Measurements from ENCODE around the gene JAZF1. TPM values are rescaled to one million over a fixed set of nuclear protein-coding genes. Genes with fewer than 3 reads are reported as not detected.
"Not testable (repeated sequence)": the region's sequence is repeated elsewhere in the genome, so short reads cannot be mapped to it uniquely, and the experiment has no call there.

Gene JAZF1
- total RNA-seq, 4 donors from 2014 or later = 27.8 to 36.5 (median 30.5) TPM

- no peak overlapping the region for H3K27ac ChIP-seq
- no peaks in the 10 kb centered on the region for H3K27me3 ChIP-seq
- TF ChIP-seq POLR2AphosphoS5 (IDR thresholded peaks at IDR 0.05) = no peak
- TF ChIP-seq EP300 (IDR thresholded peaks at IDR 0.05) = no peak
- no peak for TF ChIP-seq POLR2A (IDR thresholded peaks at IDR 0.05)
- TF ChIP-seq, protein P1, sequence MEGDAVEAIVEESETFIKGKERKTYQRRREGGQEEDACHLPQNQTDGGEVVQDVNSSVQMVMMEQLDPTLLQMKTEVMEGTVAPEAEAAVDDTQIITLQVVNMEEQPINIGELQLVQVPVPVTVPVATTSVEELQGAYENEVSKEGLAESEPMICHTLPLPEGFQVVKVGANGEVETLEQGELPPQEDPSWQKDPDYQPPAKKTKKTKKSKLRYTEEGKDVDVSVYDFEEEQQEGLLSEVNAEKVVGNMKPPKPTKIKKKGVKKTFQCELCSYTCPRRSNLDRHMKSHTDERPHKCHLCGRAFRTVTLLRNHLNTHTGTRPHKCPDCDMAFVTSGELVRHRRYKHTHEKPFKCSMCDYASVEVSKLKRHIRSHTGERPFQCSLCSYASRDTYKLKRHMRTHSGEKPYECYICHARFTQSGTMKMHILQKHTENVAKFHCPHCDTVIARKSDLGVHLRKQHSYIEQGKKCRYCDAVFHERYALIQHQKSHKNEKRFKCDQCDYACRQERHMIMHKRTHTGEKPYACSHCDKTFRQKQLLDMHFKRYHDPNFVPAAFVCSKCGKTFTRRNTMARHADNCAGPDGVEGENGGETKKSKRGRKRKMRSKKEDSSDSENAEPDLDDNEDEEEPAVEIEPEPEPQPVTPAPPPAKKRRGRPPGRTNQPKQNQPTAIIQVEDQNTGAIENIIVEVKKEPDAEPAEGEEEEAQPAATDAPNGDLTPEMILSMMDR (IDR thresholded peaks at IDR 0.05) = no peak
- ATAC-seq = no peak
- H3K9me3 ChIP-seq = no peaks in the 10 kb centered on the region
- H3K4me1 ChIP-seq = peaks cover 0 to 75% (median 12%) of the 10 kb centered on the region in 3 donors
- WGBS, 2 donors (ENCODE audit: low coverage in 1 of 2) = 79 to 89% methylated on average over 2 to 3 of the region's 4 CpGs
- no peaks in the 10 kb centered on the region for H3K36me3 ChIP-seq
- no peak overlapping the region for H3K4me3 ChIP-seq
These were observed 165.4 kb downstream of the JAZF1 start for GRCh38 chr7:28015169-28015568.

- ATAC-seq, H3K27me3 ChIP-seq, H3K9me3 ChIP-seq, H3K36me3 ChIP-seq, H3K27ac ChIP-seq, H3K4me3 ChIP-seq: not testable (repeated sequence)
- H3K4me1 ChIP-seq = peaks cover 0 to 67% (median 8%) of the 10 kb centered on the region in 3 donors
- 92 to 94% methylated on average over 2 to 4 of the region's 4 CpGs for WGBS, 2 donors (ENCODE audit: low coverage in 1 of 2)
These were observed 166.3 kb downstream of the JAZF1 start for GRCh38 chr7:28014340-28014739.

DNA sequence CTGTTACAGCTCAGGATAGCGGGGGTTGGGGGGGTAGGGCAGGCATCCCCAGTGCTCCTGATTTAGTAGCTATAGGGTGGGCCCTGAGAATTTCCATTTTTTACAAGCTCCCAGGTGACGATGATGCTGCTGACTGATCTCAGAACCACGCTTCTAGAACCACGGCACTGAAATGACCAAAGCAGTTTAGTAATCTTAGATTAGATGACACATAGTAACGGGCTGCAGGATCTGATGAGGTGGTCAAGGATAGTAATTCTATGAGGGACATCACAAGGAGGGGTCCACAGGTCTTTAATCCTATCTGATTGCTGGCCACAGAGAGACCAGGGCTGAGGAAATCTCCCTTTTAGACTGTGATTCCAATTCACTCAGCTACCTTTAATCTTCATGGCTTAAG, 167.2 kb downstream of the JAZF1 start:
- H3K4me3 ChIP-seq = no peak overlapping the region
- H3K4me1 ChIP-seq = peaks cover 0 to 58% (median 0%) of the 10 kb centered on the region in 3 donors
- no peak overlapping the region for H3K27ac ChIP-seq
- TF ChIP-seq, protein P1 (IDR thresholded peaks at IDR 0.05) = no peak
- TF ChIP-seq EP300 (IDR thresholded peaks at IDR 0.05) (no peak), POLR2A (IDR thresholded peaks at IDR 0.05) (no peak)
- ATAC-seq = no peak
- no peaks in the 10 kb centered on the region for H3K27me3 ChIP-seq
- WGBS, 2 donors (ENCODE audit: low coverage in 1 of 2) = 100% methylated on average over 1 of the region's 5 CpGs; no CpG with 5 or more reads in 1 of the 2 donors
- no peaks in the 10 kb centered on the region for H3K9me3 ChIP-seq
- H3K36me3 ChIP-seq = no peaks in the 10 kb centered on the region

GRCh38 chr7:28013019-28013418, 167.6 kb downstream of the JAZF1 start:
- no peak for TF ChIP-seq POLR2AphosphoS5 (IDR thresholded peaks at IDR 0.05)
- peaks cover 0 to 54% (median 0%) of the 10 kb centered on the region in 3 donors for H3K4me1 ChIP-seq
- H3K36me3 ChIP-seq = no peaks in the 10 kb centered on the region
- no peak overlapping the region for H3K27ac ChIP-seq
- H3K4me3 ChIP-seq = no peak overlapping the region
- no peaks in the 10 kb centered on the region for H3K9me3 ChIP-seq
- no CpG with 5 or more reads among the region's 2 CpGs for WGBS, 2 donors (ENCODE audit: low coverage in 1 of 2)
- ATAC-seq = no peak
- no peaks in the 10 kb centered on the region for H3K27me3 ChIP-seq

DNA sequence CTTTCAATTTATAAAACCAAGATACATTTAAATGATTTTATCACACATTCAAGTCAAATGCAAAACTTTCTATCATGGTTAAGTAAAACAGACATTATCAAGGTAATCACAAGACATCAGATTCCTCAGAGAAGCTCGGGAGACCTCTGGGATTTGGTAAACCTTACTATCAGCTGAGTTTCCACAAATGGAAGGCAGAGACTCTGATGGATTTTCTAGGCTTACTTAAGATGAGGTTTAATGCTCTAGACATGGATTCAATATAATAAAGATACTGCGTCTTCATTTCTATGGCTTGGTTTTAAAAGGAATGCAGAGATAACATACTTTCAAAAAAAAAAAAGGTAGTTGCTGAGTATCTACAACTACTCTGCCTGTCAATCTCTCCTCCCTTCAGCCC, 171.7 kb downstream of the JAZF1 start:
- Histone ChIP-seq H3K27me3 (no peaks in the 10 kb centered on the region), H3K36me3 (no peaks in the 10 kb centered on the region), H3K4me3 (no peak overlapping the region), H3K4me1 (peaks cover 0 to 27% (median 0%) of the 10 kb centered on the region in 3 donors), H3K9me3 (no peaks in the 10 kb centered on the region), H3K27ac (no peak overlapping the region)
- ATAC-seq = no peak
- WGBS, 2 donors (ENCODE audit: low coverage in 1 of 2) = 78 to 85% methylated on average over 2 of the region's 2 CpGs
- no peak for TF ChIP-seq EP300 (IDR thresholded peaks at IDR 0.05)
- TF ChIP-seq, protein P1 (IDR thresholded peaks at IDR 0.05) = no peak
- TF ChIP-seq POLR2AphosphoS5 (IDR thresholded peaks at IDR 0.05) = no peak
- no peak for TF ChIP-seq POLR2A (IDR thresholded peaks at IDR 0.05)

DNA sequence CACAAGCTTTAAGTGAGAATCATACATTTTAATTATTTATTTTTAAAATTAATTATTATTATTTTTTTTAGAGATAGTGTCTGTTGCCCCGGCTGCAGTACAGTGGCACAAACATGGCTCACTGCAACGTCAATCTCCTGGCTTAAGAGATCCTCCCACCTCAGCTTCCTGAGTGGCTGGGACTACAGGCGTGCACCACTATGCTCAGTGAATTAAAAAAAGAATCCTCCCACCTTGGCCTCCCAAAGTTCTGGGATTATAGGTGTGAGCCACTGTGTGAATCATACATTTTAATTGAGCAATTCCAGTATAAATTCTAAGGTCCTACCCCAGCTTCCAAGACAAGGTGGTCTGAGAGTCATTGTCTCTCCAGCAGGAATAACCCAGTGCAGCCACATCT, 172.4 kb downstream of the JAZF1 start:
- Histone ChIP-seq H3K36me3 (no peaks in the 10 kb centered on the region), H3K27ac (no peak overlapping the region), H3K27me3 (no peaks in the 10 kb centered on the region), H3K9me3 (no peaks in the 10 kb centered on the region), H3K4me3 (no peak overlapping the region), H3K4me1 (peaks cover 0 to 24% (median 0%) of the 10 kb centered on the region in 3 donors)
- TF ChIP-seq, protein P1 (IDR thresholded peaks at IDR 0.05) = no peak
- TF ChIP-seq POLR2A (IDR thresholded peaks at IDR 0.05) (no peak), EP300 (IDR thresholded peaks at IDR 0.05) (no peak), POLR2AphosphoS5 (IDR thresholded peaks at IDR 0.05) (no peak)
- no peak for ATAC-seq
- WGBS, 2 donors (ENCODE audit: low coverage in 1 of 2) = 29 to 63% methylated on average over 1 to 3 of the region's 3 CpGs

Measured in gastroesophageal sphincter (tissue), 4 donors.